ENCODE measurements around the gene GAN.

Gene GAN

DNA sequence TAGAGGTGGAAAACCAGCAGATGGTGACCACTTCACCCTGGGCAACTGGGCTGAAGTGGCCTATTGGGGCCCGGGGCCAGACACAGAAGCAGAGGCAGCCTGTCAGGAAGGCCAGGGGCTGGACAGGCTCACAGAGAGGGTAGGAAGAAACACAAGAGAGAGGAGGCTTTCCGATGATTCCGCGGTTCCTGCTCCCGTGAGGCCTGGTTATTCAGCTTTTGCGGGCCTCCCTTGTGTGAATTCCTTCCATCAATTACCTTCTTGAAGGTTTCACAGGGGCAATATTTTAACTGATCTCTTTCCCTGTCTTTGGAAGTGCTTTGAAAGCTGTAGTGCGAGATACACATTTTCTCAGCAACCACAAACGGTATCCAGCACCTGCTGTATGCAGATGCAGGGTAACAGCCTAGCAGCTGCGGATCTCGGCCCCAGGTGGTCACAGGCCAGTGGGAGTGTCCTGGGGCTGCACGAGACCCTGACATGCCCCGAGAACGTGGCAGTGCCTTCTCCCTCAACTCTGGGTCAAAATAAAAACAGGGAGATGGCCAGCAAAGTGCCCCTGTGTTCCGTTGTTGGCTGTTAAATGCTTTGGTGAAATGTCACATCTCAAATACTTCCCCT, 118.3 kb downstream of the GAN start:
- DNase-seq (ENCODE audit: low read depth): no peak

DNA sequence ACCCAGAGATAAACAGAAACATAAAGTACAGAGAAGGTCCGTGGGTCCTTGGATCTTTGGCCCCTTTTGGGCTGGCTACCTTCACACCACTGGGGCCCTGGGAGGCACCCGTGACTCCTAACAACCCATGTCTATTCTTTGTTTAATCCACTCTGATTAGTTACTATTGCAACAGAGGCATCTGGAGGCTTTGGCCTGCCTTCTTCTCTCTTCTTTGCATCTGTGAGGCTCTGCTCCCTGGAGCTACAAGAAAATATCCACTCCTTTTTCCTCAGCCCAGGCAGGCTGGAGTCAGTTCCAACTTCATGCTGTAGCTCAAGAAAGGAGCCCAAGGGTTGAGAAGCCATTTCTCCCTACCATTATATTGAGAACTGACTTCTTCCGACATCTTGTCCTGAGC, 120.3 kb downstream of the GAN start:
- DNase-seq (ENCODE audit: low read depth): no peak

- no peak for DNase-seq (ENCODE audit: low read depth)
Observed at GRCh38 chr16:81435567-81435966, 120.8 kb downstream of the GAN start.

- DNase-seq (ENCODE audit: low read depth): peak; percentile 51
Observed at GRCh38 chr16:81436386-81436785, 121.6 kb downstream of the GAN start.

- DNase-seq (ENCODE audit: low read depth): no peak
Observed at GRCh38 chr16:81437865-81438264, 123.1 kb downstream of the GAN start.
